Measurements from ENCODE around the gene GPI. TPM values are rescaled to one million over a fixed set of nuclear protein-coding genes. Genes with fewer than 3 reads are reported as not detected.
"Not testable (repeated sequence)": the region's sequence is repeated elsewhere in the genome, so short reads cannot be mapped to it uniquely, and the experiment has no call there.

Gene GPI
- total and polyA plus RNA-seq, 3 experiments from 2014 or later: 213 to 484 (median 478) TPM

DNA sequence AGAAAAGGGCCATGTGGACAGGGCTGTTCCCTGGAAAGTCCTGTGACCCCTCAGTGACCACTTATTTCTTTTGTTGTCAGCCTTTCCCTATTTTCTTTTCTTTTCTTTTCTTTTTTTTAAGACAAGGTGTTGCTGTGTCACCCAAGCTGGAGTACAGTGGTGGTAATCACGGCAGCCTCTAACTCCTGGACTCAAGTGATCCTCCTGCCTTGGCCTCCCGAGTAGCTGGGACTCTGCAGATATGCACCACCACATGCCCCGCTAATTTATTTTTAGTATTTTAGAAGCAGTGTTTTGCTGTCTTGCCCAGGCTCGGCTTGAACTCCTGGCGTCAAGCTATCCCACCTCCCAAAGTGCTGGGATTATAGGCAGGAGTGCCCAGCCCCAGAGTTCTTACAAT lies 1.1 kb upstream of the GPI start:
- Histone ChIP-seq H3K27ac (ENCODE audit: low read depth, low read length) (peak overlapping the region; percentile 47), H3K4me3 (ENCODE audit: low read length) (no peak overlapping the region), H3K27me3 (ENCODE audit: insufficient read depth, low read length, poor library complexity, severe bottlenecking) (no peaks in the 10 kb centered on the region), H3K9me3 (ENCODE audit: low read length) (no peaks in the 10 kb centered on the region), H3K4me1 (ENCODE audit: insufficient read depth, low read length) (peaks cover 38% of the 10 kb centered on the region), H3K36me3 (ENCODE audit: insufficient read depth, low read length) (peaks cover 15% of the 10 kb centered on the region)
- POLR2A ChIA-PET: no interaction called here
- H3K36me3 Mint-ChIP-seq: peaks cover 0 to 27% (median 2%) of the 10 kb centered on the region in 3 donors
- no peaks in the 10 kb centered on the region for H3K27me3 Mint-ChIP-seq
- CTCF ChIA-PET: no interaction called here
- H3K4me1 Mint-ChIP-seq: peaks cover 40 to 49% (median 43%) of the 10 kb centered on the region in 3 donors
- no peaks in the 10 kb centered on the region for H3K9me3 Mint-ChIP-seq
- H3K27ac Mint-ChIP-seq: peak overlapping the region in 2 of 8 donors; percentile 6 to 56
- no peak for DNase-seq
- H3K4me3 Mint-ChIP-seq: peak overlapping the region; percentile 80 to 96 (median 95)

GRCh38 chr19:34364462-34364829 lies 550 bp upstream of the GPI start:
- CTCF ChIA-PET: interaction anchor here (1.7 kb wide), 1 partner anchor 18 kb away, joined by 10 read pairs; no protein-coding TSS in a partner anchor
- Mint-ChIP-seq H3K27ac (peak overlapping the region; percentile 56 to 95 (median 84)), H3K36me3 (peaks cover 0 to 32% (median 2%) of the 10 kb centered on the region in 3 donors), H3K9me3 (no peaks in the 10 kb centered on the region), H3K4me3 (peak overlapping the region; percentile 88 to 99 (median 95)), H3K4me1 (peaks cover 36 to 44% (median 38%) of the 10 kb centered on the region in 3 donors), H3K27me3 (no peaks in the 10 kb centered on the region)
- Histone ChIP-seq H3K4me1 (ENCODE audit: insufficient read depth, low read length) (peaks cover 37% of the 10 kb centered on the region), H3K27me3 (ENCODE audit: insufficient read depth, low read length, poor library complexity, severe bottlenecking) (no peaks in the 10 kb centered on the region), H3K4me3 (ENCODE audit: low read length) (peak overlapping the region; percentile 76), H3K27ac (ENCODE audit: low read depth, low read length) (peak overlapping the region; percentile 47), H3K36me3 (ENCODE audit: insufficient read depth, low read length) (peaks cover 15% of the 10 kb centered on the region), H3K9me3 (ENCODE audit: low read length) (no peaks in the 10 kb centered on the region)
- POLR2A ChIA-PET: no interaction called here
- DNase-seq: no peak

DNA sequence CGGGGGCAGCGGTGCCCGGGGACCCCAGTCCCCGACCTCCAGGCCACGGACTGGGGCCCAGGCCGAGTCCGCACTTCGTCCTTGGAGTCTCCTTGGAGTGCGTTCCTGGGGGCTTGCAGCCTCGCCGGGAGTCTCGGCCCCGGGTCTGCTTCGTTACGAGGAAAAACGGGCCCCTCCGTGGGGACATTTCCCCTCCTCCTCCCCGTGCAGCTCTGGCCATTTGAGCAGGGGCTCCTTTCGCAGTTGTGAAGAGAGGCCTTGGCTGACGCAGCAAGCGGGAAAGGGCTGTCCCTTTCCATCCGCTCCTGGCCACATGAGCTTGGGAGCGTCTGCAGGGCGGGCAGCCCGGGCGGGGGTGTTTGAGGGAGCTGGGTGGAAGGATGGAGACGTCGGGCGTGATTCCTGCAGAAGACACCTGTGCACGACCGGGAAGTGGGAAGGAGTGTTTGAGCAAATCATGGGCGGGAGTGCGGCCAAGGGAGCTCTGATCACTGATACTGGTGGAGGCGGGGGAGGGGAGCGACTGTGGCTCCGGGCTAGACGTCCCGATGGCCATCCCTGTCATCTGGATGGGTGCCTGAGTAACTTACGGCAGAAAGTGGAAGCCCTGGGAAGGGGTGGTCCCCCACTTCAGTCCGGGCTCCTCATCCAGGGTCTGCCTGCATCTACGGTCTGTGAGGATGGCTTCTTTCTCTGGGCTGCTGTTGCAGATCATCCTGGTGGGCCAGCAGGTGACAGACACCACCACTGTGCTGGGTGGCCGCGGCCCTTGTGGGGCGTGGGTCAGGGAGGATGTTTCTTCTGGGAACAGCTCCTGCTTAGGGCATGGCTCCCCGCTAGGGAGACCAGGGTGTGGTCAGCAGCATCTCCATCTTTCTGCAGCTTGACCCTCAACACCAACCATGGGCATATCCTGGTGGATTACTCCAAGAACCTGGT lies 736 bp downstream of the GPI start:
- peaks cover 31% of the 10 kb centered on the region for H3K4me1 ChIP-seq (ENCODE audit: insufficient read depth, low read length)
- H3K27me3 ChIP-seq (ENCODE audit: insufficient read depth, low read length, poor library complexity, severe bottlenecking): no peaks in the 10 kb centered on the region
- peak overlapping the region; percentile 95 to 99 (median 96) for H3K4me3 Mint-ChIP-seq
- H3K27ac ChIP-seq (ENCODE audit: low read depth, low read length): peak overlapping the region; percentile 81
- no peaks in the 10 kb centered on the region for H3K9me3 Mint-ChIP-seq
- DNase-seq: no peak
- peaks cover 24% of the 10 kb centered on the region for H3K36me3 ChIP-seq (ENCODE audit: insufficient read depth, low read length)
- POLR2A ChIA-PET: interaction anchor here (0.5 to 1.1 kb wide), 5 partner anchors 10 to 1705 kb away, joined by 3 to 4 read pairs (median 3); no protein-coding TSS in a partner anchor
- no peaks in the 10 kb centered on the region for H3K9me3 ChIP-seq (ENCODE audit: low read length)
- no peaks in the 10 kb centered on the region for H3K27me3 Mint-ChIP-seq
- CTCF ChIA-PET: interaction anchor here (1.7 kb wide), 1 partner anchor 19 kb away, joined by 10 read pairs; no protein-coding TSS in a partner anchor
- H3K4me1 Mint-ChIP-seq: peaks cover 30 to 46% (median 31%) of the 10 kb centered on the region in 3 donors
- H3K27ac Mint-ChIP-seq: peak overlapping the region; percentile 80 to 96 (median 92)
- peak overlapping the region; percentile 92 for H3K4me3 ChIP-seq (ENCODE audit: low read length)
- H3K36me3 Mint-ChIP-seq: peaks cover 0 to 45% (median 2%) of the 10 kb centered on the region in 3 donors

GRCh38 chr19:34366738-34367623 lies 2.0 kb downstream of the GPI start:
- H3K27ac Mint-ChIP-seq: peak overlapping the region; percentile 80 to 95 (median 92)
- H3K4me1 Mint-ChIP-seq: peaks cover 35 to 54% (median 39%) of the 10 kb centered on the region in 3 donors
- POLR2A ChIA-PET: interaction anchor here (0.5 to 1.0 kb wide), 2 partner anchors 97 to 1704 kb away, joined by 3 to 4 read pairs; no protein-coding TSS in a partner anchor
- Histone ChIP-seq H3K27ac (ENCODE audit: low read depth, low read length) (peak overlapping the region; percentile 81), H3K36me3 (ENCODE audit: insufficient read depth, low read length) (peaks cover 31% of the 10 kb centered on the region), H3K27me3 (ENCODE audit: insufficient read depth, low read length, poor library complexity, severe bottlenecking) (no peaks in the 10 kb centered on the region), H3K4me1 (ENCODE audit: insufficient read depth, low read length) (peaks cover 31% of the 10 kb centered on the region), H3K4me3 (ENCODE audit: low read length) (peak overlapping the region; percentile 92), H3K9me3 (ENCODE audit: low read length) (no peaks in the 10 kb centered on the region)
- DNase-seq: no peak
- H3K9me3 Mint-ChIP-seq: no peaks in the 10 kb centered on the region
- peak overlapping the region; percentile 95 to 99 (median 96) for H3K4me3 Mint-ChIP-seq
- CTCF ChIA-PET: interaction anchor here (3.6 kb wide), 1 partner anchor 8 kb away, joined by 9 read pairs; no protein-coding TSS in a partner anchor
- no peaks in the 10 kb centered on the region for H3K27me3 Mint-ChIP-seq
- H3K36me3 Mint-ChIP-seq: peaks cover 6 to 55% (median 7%) of the 10 kb centered on the region in 3 donors

GRCh38 chr19:34367624-34367957 lies 2.6 kb downstream of the GPI start:
- H3K36me3 ChIP-seq (ENCODE audit: insufficient read depth, low read length): peaks cover 31% of the 10 kb centered on the region
- peaks cover 35 to 60% (median 39%) of the 10 kb centered on the region in 3 donors for H3K4me1 Mint-ChIP-seq
- CTCF ChIA-PET: interaction anchor here (3.6 kb wide), 1 partner anchor 8 kb away, joined by 9 read pairs; no protein-coding TSS in a partner anchor

DNA sequence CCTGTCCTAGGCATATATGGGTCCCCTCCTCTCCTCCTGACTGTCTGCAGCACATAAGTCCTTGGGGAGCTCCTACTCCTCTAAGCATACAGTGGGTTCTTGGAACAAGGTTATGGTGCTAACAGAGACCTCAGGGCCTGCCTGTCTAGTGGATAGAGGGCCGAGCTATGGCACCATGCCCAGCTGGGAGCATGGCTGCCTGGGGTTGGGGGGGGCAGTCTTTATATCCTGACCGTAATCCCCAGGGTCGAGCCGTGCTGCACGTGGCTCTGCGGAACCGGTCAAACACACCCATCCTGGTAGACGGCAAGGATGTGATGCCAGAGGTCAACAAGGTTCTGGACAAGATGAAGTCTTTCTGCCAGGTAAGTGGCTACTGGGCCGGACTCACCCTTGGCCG lies 3.3 kb downstream of the GPI start:
- H3K4me3 Mint-ChIP-seq: peak overlapping the region in 6 of 7 donors; percentile 19 to 78 (median 51)
- Histone ChIP-seq H3K4me1 (ENCODE audit: insufficient read depth, low read length) (peaks cover 31% of the 10 kb centered on the region), H3K27me3 (ENCODE audit: insufficient read depth, low read length, poor library complexity, severe bottlenecking) (no peaks in the 10 kb centered on the region), H3K9me3 (ENCODE audit: low read length) (no peaks in the 10 kb centered on the region), H3K27ac (ENCODE audit: low read depth, low read length) (no peak overlapping the region), H3K36me3 (ENCODE audit: insufficient read depth, low read length) (peaks cover 31% of the 10 kb centered on the region), H3K4me3 (ENCODE audit: low read length) (no peak overlapping the region)
- no peaks in the 10 kb centered on the region for H3K9me3 Mint-ChIP-seq
- POLR2A ChIA-PET: interaction anchor here (1.5 kb wide), 1 partner anchor 9 kb away, joined by 3 read pairs; no protein-coding TSS in a partner anchor
- CTCF ChIA-PET: interaction anchor here (3.6 kb wide), 1 partner anchor 9 kb away, joined by 9 read pairs; no protein-coding TSS in a partner anchor
- peaks cover 35 to 60% (median 39%) of the 10 kb centered on the region in 3 donors for H3K4me1 Mint-ChIP-seq
- peak overlapping the region in 3 of 8 donors; percentile 70 to 79 (median 71) for H3K27ac Mint-ChIP-seq
- DNase-seq: no peak
- peaks cover 6 to 61% (median 7%) of the 10 kb centered on the region in 3 donors for H3K36me3 Mint-ChIP-seq
- H3K27me3 Mint-ChIP-seq: no peaks in the 10 kb centered on the region

More at GRCh38 chr19:34367624-34367957, 2.6 kb downstream of the GPI start:
- Mint-ChIP-seq H3K4me3 (no peak overlapping the region), H3K27ac (peak overlapping the region in 2 of 8 donors; percentile 61 to 83), H3K27me3 (no peaks in the 10 kb centered on the region), H3K9me3 (no peaks in the 10 kb centered on the region), H3K36me3 (peaks cover 6 to 60% (median 7%) of the 10 kb centered on the region in 3 donors)
- DNase-seq: no peak
- peaks cover 31% of the 10 kb centered on the region for H3K4me1 ChIP-seq (ENCODE audit: insufficient read depth, low read length)
- POLR2A ChIA-PET: no interaction called here
- H3K9me3 ChIP-seq (ENCODE audit: low read length): no peaks in the 10 kb centered on the region
- H3K4me3 ChIP-seq (ENCODE audit: low read length): no peak overlapping the region
- no peak overlapping the region for H3K27ac ChIP-seq (ENCODE audit: low read depth, low read length)
- no peaks in the 10 kb centered on the region for H3K27me3 ChIP-seq (ENCODE audit: insufficient read depth, low read length, poor library complexity, severe bottlenecking)

DNA sequence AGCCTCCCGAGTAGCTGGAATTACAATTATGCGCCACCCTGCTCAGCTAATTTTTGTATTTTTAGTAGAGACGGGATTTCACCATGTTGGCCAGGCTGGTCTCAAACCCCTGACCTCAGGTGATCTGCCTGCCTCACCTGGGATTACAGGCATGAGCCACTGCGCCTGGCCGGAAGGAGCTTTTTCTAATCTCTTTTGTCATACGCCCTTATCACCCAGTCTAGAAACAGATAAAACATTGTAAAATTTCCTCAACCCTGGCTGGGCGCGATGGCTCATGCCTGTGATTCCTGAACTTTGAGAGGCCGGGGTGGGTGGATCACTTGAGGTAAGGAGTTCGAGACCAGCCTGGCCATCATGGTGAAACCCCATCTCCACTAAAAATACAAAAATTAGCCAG lies 4.2 kb downstream of the GPI start:
- not testable (repeated sequence) for H3K4me3 Mint-ChIP-seq

More for the DNA sequence above, 4.2 kb downstream of the GPI start:
- not testable (repeated sequence) for H3K27me3 ChIP-seq (ENCODE audit: insufficient read depth, low read length, poor library complexity, severe bottlenecking); H3K9me3 Mint-ChIP-seq; H3K4me3 ChIP-seq (ENCODE audit: low read length); H3K27ac Mint-ChIP-seq; H3K9me3 ChIP-seq (ENCODE audit: low read length); H3K27ac ChIP-seq (ENCODE audit: low read depth, low read length); DNase-seq; H3K27me3 Mint-ChIP-seq
- H3K4me1 Mint-ChIP-seq: peaks cover 38 to 65% (median 43%) of the 10 kb centered on the region in 3 donors
- H3K36me3 ChIP-seq (ENCODE audit: insufficient read depth, low read length): peaks cover 31% of the 10 kb centered on the region
- H3K4me1 ChIP-seq (ENCODE audit: insufficient read depth, low read length): peaks cover 29% of the 10 kb centered on the region
- H3K36me3 Mint-ChIP-seq: peaks cover 6 to 67% (median 7%) of the 10 kb centered on the region in 3 donors
- ChIA-PET POLR2A (interaction anchor here (1.5 kb wide), 1 partner anchor 10 kb away, joined by 3 read pairs; no protein-coding TSS in a partner anchor), CTCF (interaction anchor here (3.6 kb wide), 1 partner anchor 10 kb away, joined by 9 read pairs; no protein-coding TSS in a partner anchor)
